GM18951 (cell line): ENCODE data around the gene GREB1L.
"Not testable (repeated sequence)": the region's sequence is repeated elsewhere in the genome, so short reads cannot be mapped to it uniquely, and the experiment has no call there.

Experiments used
- POLR2A ChIP-seq: IDR thresholded peaks from 4 replicates; pipeline ENCODE4 v1.6.1; 2011; ENCODE audit warnings: mild to moderate bottlenecking; ENCODE audit not compliant: insufficient read length, insufficient read depth; ENCODE audit errors: extremely low read depth
- in situ Hi-C: fragments of 300-500 bp; cut with MboI; formaldehyde crosslinking; loops from one replicate; pipeline ENCODE4 v1.12.0; 2022; ENCODE audit warnings: low sequenced_read_pairs, mixed read lengths, inconsistent platforms; ENCODE audit not compliant: unreplicated experiment

Gene GREB1L

DNA sequence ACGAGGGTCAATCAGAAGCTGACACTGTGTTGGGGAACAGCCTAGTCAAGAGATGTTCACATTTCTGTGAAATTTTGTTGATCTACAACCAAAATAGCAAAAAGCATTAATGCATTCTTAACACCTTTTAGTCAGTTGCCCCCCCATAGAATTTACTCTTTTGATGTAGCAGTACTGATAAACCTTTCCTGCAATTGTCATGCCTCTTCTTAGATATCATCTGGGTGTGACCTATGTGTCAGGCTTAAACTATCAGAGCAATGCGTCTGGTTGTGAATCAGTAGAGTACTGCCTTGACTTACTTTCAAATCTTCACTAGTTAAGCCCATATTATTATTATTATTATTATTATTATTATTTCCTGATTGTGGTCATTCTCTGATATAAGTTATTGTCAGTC, 61.9 kb downstream of the GREB1L start:
- in situ Hi-C loops = no loop called here
- no peak for TF ChIP-seq POLR2A

DNA sequence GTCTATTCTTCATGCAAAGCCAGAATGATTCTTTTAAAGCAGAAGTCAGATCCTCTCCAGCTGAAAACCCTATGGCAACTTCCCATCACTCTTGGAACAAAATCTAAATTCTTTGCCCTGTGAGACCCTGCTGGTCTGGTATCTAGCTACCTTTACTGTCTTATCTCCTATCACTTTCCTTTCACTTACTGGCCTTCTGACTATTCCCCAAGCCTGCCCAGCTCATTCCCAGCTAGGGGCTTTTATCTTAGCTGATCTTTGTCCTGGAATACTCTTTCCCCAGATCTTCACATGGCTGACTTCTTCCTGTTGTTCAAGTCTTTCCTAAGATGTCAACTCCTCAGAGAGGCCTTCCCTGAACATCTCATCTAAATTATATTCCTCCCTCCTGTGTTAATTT, 63.6 kb downstream of the GREB1L start:
- no peak for TF ChIP-seq POLR2A
- in situ Hi-C loops = no loop called here

DNA sequence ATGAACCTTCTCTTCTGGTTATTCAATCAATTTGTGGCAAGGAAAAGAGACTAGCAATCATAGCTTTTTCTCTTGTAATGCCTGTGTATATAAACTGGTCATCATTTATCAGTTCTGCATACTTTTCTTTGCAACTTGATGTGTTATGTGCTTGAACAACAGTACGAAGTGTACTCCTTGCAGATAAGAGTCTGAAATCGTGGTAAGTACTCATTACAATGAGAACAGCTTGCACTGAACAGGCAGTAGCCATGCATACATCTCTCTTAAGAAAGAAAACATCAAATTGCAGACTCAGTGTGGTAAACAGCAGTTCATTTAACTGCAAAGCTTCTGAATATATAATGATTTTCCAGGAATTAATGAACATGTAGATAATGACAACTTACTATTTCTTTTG, 64.3 kb downstream of the GREB1L start:
- no peak for TF ChIP-seq POLR2A
- in situ Hi-C loops = no loop called here

DNA sequence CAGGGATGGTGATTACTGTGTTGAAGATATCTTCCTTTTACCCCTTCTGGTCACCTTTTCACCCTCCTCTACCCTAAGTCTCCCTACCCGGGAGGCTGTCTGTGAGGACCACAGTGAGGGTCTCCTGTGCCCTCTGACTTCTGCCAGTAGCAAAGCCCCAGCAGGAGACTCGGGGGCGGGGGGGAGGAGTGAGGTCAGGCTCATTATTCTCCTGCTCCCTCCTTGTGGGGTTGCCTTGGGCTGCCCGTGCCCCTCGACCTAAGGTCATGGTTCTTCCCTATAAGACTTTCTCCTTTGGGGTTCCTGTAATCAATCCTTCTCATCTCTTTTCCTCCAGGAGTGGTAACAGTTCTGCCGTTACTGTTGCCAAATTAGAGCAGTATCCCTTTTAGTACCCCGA, 65.5 kb downstream of the GREB1L start:
- in situ Hi-C loops = no loop called here
- TF ChIP-seq POLR2A = no peak

DNA sequence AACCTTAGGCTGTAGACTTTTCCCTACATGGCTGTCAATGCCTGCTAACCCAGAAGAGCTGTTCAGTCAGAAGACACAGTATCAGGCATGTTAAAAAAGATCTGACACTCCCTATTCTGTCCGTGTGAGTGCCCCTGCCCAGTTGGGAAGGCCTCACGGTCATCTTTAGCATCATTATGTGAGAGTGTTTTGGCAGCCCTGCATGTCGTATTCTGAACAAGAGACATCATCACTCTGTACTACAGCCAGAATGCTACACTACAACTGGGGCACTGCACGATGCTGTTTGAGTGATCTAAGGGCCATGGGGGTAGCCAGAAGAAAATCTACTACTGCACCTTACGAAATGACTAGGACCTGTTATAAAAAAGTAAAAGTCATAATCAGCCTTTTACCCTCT, 67.2 kb downstream of the GREB1L start:
- TF ChIP-seq POLR2A = no peak
- in situ Hi-C loops = no loop called here

DNA sequence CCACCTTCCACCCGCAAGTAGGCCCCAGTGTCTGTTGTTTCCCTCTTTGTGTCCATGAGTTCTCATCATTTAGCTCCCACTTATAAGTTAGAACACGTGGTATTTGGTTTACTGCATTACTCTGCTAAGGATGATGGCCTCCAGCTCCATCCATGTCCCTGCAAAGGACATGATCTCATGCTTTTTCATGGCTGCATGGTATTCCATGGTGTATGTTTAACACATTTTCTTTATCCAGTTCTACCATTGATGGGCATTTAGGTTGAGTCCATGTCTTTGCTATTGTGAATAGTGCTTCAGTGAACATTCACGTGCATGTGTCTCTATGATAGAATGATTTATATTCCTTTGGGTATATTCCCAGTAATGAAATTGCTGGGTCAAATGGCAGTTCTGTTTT, 69.9 kb downstream of the GREB1L start:
- in situ Hi-C loops = not testable (repeated sequence)

DNA sequence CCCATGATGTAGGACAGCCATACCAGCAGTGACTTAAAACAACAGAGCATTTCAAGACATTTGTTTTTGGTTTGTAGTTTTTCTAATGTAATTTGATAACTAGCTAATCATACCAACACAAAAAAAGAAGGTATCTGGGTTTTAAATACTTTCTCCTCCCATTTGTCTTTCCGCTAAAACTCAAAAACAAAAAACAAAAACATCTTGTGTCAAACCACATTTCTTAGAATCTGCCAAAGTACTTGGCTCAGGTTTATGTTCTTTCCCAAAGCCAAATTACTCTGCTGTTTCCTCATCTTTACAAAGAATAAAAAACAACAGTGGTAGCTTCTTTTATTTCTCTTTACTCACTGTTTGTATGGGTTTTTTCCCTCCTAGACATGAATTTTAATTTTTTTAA, 71.5 kb downstream of the GREB1L start:
- in situ Hi-C loops = no loop called here
- no peak for TF ChIP-seq POLR2A

DNA sequence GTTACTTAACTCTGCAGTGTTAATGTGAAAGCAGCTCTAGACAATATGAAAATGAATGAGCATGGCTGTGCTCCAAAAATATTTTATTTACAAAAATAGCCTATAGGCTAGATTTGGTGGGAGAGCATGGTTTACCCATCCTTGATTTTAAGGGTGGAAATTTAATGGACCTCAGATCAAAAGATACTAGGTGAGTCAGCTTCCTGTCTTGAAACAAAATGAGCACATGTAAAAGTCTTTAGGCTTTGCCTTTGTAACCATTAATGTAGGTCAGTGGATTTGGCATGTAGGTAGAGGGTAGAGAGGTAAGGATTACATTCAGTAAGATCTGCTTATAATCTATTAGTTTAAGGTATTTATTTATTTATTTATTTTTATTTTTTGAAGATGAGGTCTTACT, 72.7 kb downstream of the GREB1L start:
- no peak for TF ChIP-seq POLR2A
- in situ Hi-C loops = no loop called here

DNA sequence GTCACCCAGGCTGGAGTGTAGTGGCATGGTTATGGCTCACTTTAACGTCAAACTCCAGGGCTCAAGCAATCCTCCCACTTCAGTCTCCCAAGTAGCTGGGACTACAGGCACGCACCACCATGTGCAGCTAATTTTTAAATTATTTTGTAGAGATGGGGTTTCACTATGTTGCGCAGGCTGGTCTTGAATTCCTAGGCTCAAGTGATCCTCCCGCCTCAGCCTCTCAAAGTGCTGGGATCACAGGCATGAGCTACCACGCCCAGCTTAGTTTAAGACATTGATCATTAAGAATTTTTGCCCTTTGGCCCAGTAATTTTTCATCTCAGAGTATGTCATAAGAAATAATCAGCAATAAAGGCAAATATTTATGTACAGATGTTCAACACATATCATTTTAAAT, 73.1 kb downstream of the GREB1L start:
- in situ Hi-C loops = not testable (repeated sequence)

DNA sequence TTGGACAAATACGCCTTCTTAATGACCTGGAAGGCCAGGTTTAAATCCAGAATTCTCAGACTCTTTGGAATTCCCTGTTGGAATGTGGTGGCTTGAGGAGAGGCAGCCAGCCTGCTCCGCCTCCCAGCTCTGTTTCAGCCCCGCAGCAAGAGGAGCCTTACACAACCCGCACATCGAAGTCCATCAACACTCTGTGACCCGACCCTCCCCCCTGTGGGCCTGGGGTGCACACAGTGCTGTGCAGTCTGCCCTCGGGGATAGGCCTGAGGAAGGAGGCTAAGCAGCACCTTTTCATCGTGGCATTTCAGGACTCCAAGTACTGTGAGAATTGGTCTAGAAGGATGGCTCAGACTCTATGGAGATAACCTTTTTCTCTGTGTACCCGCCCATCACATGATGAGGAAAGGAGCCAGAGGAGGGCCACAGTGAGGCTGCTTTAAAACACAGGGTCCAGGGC, 73.7 kb downstream of the GREB1L start:
- TF ChIP-seq POLR2A = no peak
- in situ Hi-C loops = no loop called here

DNA sequence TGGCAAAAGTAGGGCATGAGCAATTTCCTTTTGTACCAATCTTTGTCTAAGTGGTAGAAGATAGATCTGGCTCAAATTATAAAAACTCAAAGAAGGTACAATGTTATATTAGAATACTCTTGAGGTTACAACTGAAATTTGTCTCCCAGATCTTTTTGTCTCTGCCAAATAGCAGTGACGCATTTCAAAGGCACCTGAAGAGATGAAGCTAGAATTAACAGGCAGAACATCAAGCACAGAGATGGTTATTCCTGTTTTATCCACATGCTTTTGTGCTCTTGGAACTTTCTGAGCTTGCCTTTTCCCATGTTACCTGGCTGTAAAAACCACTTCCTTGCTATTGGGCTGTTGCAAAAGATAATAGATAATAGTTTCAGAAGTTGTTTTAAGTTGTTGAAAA, 74.3 kb downstream of the GREB1L start:
- TF ChIP-seq POLR2A = no peak
- in situ Hi-C loops = no loop called here

DNA sequence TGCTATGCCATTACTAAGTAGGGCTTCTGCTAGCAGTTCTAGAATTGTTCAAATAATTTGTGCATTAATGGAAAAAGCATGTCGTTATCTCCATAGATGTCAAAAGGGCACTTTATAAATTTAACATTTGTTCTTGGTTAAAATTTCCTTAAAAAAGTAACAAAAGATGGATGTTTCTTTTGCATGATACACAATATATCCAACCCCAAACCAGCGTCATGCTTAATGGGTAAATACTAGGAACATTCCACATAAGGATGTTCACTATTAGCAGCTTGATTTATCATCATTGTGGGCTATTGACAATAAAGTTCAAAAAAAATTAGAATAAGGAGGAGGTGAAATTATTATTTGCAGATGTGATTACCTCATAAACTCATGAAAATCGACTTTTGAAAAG, 79.7 kb downstream of the GREB1L start:
- in situ Hi-C loops = no loop called here
- TF ChIP-seq POLR2A = no peak

DNA sequence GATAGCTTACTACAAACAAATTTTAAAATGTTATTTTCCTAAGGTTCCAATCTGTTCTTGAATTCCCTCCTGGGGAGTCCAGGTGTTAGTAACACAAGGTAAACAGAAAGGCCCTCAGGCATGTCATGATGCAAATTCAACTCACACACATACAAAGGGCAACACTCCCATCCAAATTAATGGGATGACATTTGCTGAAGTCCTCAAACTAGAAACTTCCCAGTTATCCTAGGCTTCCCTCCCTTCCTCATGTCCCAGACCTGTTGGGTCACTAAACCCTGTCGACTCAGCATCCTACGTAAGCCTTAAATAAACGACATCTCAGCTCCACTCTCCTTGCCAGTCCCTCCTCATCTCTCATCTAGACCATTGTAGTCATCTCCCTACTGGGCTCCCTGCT, 85.1 kb downstream of the GREB1L start:
- TF ChIP-seq POLR2A = no peak

DNA sequence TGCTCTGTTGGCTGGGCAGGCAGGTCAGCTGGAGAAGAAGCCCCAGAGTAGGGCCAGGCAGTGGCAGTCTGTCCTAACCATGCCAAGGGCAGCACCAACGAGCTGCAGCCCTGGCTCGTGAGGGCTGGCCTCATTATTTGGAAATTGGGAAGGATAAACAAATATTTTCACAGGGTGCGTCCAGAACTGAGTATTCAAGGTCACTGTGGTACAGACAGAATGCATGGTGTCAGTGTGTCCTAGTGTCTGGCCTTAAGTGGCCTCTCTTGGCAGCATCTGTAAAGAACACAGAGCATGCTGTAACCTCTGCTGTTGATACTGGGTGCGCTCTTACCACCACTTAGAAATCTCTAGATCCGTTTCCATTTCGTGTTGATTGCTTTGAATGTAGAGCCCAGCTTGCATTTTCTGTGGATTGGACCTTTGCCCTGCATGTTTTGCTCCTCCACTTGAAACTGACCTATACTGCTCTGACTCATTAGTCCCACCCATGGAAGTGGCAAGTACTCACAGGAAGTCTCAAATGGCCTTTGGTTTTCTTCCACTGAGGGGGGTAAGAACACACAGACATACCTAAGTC, 88.2 kb downstream of the GREB1L start:
- TF ChIP-seq POLR2A = no peak
- in situ Hi-C loops = no loop called here

More for the DNA sequence above, 85.1 kb downstream of the GREB1L start:
- in situ Hi-C loops = no loop called here

DNA sequence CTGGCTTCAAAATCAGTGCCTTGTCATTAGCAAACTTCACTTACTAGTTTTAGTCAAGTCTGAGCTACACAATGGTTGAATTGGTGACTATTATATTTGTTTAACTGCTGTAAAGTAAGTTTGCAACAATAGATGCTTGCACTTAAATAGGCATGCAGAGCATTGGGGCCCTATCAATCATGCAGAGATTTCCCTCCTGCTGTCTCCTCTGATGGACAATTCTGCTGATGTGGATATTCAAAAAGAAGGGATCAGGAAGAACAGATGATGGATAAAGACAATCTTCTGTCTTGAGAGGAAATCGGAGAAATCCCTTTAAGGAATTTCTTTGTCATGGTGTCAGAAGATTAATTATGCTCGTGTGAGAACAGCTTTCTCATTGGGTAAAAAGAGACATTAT, 89.0 kb downstream of the GREB1L start:
- in situ Hi-C loops = no loop called here
- TF ChIP-seq POLR2A = no peak

DNA sequence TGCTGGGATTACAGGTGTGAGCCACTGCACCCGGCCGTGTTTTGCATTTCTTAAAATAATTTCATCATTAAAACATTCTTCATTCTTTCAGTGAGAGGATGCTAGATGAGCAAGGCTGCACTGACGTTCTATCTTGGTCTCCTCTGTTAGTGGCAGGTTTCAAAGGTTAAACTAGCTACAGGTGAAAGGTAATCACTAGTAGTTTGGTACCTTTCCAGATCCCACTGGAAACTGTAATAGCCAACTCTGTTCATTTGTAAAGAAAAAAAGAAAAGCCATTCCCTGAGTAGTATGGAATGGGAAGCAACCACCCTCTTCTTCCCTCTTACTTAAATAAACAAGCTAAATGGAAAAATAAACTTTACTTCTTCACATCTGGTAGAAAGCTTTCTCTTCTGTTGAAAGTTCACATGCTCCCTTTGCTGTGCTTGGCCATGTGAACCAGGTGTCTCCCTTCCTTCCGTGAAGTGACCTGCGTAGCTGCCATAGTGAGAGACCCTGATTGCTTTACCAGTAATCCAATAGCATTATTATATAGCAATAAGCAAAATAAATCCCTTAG, 94.0 kb downstream of the GREB1L start:
- no peak for TF ChIP-seq POLR2A
- in situ Hi-C loops = no loop called here
